ENCODE results near the gene COL6A3. TPM values are rescaled to one million over a fixed set of nuclear protein-coding genes. Genes with fewer than 3 reads are reported as not detected.

COL6A3 gene
- total RNA-seq, 1 donor from 2014 or later = 0.02 TPM

DNA sequence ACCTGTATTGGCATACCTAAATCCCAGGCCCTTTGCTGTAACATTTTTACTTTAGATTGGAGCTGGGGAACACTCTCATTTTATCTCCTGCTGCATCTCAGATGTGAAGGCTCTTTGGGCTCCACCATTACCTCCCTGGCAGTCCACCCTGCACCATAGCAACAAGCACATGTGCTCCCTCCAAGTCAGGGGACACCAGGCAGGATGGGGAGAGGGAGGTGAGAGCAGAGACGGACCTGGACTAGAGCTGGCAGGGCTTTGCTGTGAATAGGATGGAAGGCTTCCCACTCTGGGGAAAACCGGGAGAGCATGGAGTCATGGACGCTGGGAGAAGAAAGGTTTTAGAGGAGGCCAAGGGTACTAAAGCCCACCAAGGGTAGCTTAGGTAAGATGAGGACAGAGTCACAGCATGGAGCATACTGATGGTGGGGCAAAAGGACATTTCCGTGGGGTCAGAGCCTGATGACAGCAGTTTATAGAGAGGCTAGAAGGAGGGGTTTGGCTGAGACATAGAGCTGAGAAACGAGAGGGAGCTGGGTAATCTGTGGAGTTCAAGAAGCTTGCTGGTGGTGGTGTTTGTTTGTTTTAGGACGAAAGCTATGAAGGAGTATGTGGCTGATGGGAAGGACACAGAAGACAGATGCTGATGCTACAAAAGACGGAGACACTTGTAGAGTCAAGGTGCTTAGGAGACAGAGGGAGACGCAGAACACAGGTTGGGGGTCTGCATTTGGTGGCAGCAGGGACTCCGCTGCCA, 134.8 kb downstream of the COL6A3 start:
- H3K4me3 Mint-ChIP-seq = no peak overlapping the region
- no peaks in the 10 kb centered on the region for H3K27me3 Mint-ChIP-seq
- H3K9me3 Mint-ChIP-seq = no peaks in the 10 kb centered on the region
- H3K4me1 Mint-ChIP-seq = no peaks in the 10 kb centered on the region
- DNase-seq (no peak), ATAC-seq (ENCODE audit: low read depth) (no peak)
- ChIA-PET CTCF (no interaction called here), POLR2A (no interaction called here)
- no peaks in the 10 kb centered on the region for H3K36me3 Mint-ChIP-seq (ENCODE audit: low read depth)
- no peak for TF ChIP-seq CTCF (IDR thresholded peaks at IDR 0.05)
- intact Hi-C loops (cut with micrococcal nuclease) = no loop called here
- H3K27ac Mint-ChIP-seq = no peak overlapping the region

DNA sequence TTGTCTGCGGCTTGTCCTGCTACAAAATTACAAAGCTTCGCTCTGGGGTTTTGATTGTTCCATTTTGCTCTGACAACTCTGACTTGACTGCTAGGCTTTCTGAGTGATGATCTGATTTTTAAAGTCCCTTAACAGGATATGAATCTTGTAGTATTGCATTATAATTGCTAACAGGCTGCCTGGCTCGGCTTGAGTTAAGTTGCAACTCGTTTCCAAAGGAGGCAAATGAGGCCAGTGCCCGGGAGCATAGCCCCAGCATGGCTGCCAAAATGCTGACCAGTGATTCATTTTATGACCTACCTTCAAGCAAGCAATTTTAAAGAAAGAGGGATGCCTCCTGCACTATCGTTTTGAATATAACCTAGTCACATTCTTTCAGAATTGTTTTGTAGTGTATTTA, 135.4 kb downstream of the COL6A3 start:
- POLR2A ChIA-PET = no interaction called here
- Mint-ChIP-seq H3K36me3 (ENCODE audit: low read depth) (no peaks in the 10 kb centered on the region), H3K4me3 (no peak overlapping the region), H3K27me3 (no peaks in the 10 kb centered on the region), H3K27ac (no peak overlapping the region), H3K4me1 (no peaks in the 10 kb centered on the region), H3K9me3 (no peaks in the 10 kb centered on the region)
- intact Hi-C loops (cut with micrococcal nuclease) = no loop called here
- CTCF ChIA-PET = no interaction called here
- DNase-seq (no peak), ATAC-seq (ENCODE audit: low read depth) (no peak)
- no peak for TF ChIP-seq CTCF (IDR thresholded peaks at IDR 0.05)

- ATAC-seq (ENCODE audit: low read depth) = no peak
- H3K9me3 Mint-ChIP-seq = no peaks in the 10 kb centered on the region
- intact Hi-C loops (cut with micrococcal nuclease) = no loop called here
- no peaks in the 10 kb centered on the region for H3K36me3 Mint-ChIP-seq (ENCODE audit: low read depth)
- no peak overlapping the region for H3K27ac Mint-ChIP-seq
- H3K4me1 Mint-ChIP-seq = no peaks in the 10 kb centered on the region
- peaks cover 2% of the 10 kb centered on the region for H3K27me3 Mint-ChIP-seq
- CTCF ChIA-PET = no interaction called here
- no peak for TF ChIP-seq CTCF (IDR thresholded peaks at IDR 0.05)
- no peak overlapping the region for H3K4me3 Mint-ChIP-seq
- no peak for DNase-seq
- POLR2A ChIA-PET = no interaction called here
These were observed 137.1 kb downstream of the COL6A3 start for GRCh38 chr2:237276716-237277490.

Other genes with a start within 250 kb of the COL6A3 start
- not detected in 2 replicates for gene MLPH, start 73.1 kb upstream of the COL6A3 start, total RNA-seq
- not detected in 2 replicates for gene PRLH, start 152.4 kb upstream of the COL6A3 start, total RNA-seq
- gene RAB17, start 176.6 kb upstream of the COL6A3 start, total RNA-seq = not detected in 2 replicates
- gene LRRFIP1, start 213.4 kb upstream of the COL6A3 start, total RNA-seq = 114 and 134 TPM in 2 replicates